NCI-H510A treated with DMSO at 0.1 percent for 48 hours (cell line): ENCODE results near the gene RUVBL2.
"Not testable (repeated sequence)": the region's sequence is repeated elsewhere in the genome, so short reads cannot be mapped to it uniquely, and the experiment has no call there.

ENCODE experiments used
- DNase-seq: peaks from one replicate; lab custom pipeline; 2025; lab: John Stamatoyannopoulos, UW

The RUVBL2 gene

DNA sequence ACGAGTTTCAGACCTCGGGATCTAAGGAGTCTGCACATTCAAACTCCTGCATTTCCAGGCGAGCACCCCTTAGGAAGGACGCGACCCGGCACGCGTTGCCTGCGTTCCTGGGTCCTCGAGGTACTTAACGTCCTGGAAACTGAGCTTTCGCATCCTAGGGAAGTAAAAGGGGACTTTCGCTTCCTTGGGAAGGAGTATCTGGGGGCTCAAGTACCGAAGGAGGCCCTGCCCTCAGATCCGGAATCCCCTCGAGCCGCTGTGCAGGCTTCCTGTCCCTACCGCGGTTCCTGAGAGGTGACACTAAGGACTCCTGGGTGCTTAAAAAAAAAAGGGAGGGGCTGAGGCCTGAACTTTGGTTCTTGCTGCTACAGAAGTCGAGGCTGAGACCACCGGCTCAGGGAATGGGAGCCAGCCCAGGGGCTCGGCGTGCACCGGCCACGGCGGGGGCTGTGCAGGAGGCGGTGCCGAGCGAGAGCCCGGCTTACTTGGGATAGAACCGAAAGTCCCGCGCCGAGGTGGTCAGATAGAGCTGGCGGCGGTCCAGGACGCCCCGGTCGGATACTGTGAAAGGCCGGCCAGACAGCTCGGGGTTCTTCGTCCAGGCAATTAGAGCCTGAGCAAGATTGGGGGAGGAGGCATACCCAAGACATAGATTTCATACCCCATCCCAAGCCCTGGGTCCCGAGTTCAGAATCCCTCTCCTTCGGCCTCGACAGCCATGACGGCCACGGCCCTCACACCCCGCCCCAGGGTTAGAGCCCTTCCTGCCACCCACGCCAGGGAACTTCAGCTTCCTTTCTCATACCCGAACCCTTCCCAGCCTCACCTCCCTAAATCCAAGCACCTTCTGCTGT lies 24.9 kb downstream of the RUVBL2 start:
- not testable (repeated sequence) for DNase-seq

DNA sequence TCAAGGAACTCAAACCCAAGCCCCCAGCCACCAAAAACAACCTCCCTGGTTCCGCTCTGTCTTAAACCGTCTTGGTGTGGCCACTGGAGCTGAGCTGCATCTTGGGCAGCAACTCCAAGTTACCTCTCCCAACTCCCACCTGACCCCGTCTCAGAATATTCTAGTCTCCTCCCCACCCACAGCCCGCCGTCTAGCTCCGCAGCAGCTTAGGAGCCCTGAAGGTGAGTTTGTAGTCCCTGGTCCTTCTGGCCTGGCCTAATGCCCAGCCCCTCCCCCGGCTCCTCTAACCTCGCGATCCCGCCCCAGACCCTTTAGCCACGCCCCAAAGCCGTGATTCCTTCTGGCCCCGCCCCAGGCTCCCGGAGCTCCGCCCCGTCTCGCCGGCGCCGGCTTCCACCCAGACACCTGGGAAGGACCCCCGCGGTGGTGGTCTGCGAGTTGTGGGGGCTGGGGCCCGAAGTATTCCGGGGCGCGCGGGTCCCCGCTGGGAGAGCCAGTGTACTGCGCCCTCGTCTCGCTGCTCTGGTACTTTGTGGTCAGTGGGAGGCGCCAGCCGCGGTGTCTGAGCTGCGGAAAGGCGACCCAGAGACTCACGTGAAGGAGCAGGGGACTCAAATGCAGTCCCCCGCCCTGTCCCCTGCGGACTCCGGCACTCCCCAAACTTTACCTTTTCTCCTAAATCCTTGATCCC lies 25.7 kb downstream of the RUVBL2 start:
- no peak for DNase-seq

DNA sequence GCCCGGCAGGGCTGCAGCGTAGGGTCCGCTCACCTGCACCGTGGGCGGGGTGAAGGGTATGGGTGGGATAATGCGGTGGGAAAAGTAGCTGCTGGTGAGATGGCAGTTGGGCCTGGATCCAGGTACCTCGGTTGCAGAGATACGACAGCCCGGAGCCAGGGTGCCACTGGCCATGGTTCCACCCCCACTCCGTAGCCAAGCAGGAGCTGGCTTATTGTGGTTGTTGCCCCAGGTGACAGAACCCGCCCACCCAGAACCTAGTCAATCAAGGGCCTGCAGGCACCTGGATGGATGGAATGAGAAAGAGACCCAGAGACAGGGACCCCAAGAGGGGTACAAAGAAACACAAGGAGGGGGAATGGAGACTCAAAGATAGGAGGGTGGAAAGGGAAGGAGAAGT lies 26.7 kb downstream of the RUVBL2 start:
- DNase-seq, result no peak

DNA sequence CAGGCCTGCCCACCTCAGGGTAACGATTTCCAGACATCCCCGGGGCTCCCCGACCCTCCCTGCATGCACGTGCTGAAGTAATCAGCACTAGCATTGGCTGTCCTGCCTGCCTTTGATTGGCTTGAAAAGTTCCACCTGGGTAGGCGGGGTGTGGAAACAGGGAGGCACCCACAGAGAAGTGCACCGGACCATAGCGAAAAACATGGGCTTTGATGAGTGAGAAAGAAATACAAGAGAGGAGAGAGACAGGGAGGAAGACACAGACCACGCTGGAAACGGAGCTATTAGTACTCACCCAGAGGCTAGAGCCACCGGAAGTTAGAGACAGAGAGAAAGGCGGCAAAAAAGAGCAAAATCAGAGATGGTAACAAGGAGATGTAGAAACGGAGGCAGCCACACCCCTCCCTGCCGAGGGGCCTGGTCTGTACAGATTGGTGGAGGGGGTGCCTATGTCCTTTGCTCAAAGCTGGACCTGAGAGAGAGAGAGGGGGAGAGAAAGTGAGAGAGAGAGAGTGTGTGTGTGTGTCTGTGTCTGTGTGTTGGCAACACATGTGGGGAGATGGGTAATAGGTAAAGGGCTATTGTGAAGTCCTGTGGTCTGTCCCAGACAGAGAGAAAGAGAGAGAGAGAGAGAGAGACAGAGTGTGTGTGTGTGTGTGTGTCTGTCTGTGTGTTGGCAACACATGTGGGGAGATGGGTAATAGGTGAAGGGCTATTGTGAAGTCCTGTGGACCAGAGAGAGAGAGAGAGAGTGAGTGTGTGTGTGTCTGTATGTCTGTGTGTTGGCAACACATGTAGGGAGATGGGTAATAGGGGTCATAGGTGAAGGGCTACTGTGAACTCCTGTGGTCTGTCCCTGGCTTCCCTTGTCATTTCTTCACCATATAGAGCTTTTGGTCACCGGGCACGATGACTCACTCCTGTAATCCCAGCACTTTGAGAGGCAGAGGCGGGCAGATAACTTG lies 27.5 kb downstream of the RUVBL2 start:
- DNase-seq, result no peak

DNA sequence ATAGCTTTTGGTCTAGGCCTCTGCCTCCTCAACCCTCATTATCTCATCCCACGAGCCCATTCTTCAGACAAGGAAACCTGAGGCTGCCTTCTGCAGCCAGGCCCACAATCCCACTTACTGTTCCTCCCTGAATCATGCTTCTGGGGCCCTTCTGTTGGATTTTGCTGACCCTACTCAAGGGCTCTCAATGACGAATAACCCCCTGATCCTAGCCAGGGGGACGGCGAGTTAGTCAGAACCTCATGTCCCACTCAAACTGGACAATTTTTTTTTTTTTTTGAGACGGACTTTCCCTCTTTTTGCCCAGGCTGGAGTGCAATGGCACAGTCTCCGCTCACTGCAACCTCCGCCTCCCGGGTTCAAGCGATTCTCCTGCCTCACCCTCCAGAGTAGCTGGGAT lies 28.4 kb downstream of the RUVBL2 start:
- no peak for DNase-seq

DNA sequence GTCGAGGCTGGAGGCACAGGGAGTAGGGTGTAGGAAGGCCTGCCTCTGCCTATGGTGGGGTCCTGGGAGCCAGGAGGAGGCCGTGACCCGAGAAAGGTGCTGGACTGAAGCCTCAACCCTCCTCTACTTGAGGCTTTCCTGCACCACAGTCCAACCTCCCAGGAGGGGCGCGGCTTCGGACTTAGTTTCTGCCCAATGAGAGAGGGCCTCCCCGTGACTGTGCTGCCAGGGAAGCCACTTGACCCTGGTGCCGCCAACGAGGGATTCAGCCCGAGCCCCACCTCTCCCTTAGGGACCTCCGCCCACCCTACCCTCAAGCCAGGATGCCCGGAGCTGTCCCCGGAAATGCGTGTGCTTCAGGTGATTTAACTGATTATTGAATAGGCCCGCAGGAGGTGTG lies 30.5 kb downstream of the RUVBL2 start, which contains the start of gene CGB3:
TSS of gene CGB3 (minus strand) at position 101 of the 400 bp plus-strand sequence. CDS start 362 bp downstream, outside the sequence.
- DNase-seq, result not testable (repeated sequence)

DNA sequence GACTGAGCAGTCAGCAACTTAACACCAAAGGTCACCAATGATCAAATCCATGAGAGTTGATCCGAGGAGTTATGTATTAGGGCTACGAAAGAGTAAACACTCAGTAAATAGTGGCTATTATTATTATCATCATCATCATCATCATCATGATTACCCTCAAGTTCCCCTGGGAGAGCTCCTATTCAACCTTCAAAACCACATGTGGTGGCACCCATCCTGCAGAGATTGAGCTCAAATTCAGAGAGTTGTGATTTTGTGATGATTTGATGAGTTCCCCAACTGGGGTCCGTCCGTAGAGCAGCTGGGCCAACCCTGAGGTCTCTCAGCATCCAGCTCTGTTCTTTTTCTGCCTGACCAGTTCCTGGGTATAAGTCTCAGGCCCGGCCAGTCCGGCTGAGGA lies 31.4 kb downstream of the RUVBL2 start:
- not testable (repeated sequence) for DNase-seq

DNA sequence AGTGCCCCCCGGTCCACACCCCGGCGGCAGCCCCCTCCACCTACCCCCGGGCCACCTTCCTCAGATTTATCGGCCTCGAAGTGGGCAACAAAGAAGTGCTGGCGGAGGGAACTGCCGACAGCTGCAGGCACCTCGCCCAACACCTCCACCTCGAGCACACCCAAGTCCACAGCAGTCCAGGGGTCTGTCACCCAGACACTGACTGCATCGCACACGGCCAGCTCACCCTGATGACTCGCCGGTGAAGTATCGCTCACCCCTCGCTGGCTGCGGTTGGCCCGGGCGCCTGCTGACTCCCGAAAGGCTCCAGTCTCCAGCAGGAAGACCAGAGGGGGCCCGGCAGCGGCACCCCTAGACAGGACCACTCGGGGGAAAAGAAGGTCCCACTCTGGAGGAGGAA lies 31.9 kb downstream of the RUVBL2 start:
- not testable (repeated sequence) for DNase-seq

DNA sequence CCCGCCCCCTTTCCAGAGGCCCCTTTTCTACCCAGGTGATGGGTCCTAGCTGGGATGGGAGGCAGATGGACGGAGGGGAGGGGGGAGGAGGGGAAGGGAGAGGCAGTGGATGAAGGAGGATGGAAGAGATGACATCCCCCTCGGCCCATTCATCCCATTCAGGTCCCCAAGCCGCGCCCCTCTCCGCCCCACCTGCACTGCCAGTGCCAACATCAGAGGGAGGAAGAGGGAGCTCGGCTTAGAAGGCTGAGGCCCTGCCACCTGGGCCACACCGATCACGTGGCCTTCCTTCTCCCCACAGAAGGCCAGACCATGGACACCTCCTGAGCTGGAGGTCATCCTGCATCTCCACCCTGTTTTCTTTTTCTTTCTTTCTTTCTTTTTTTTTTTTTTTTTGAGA lies 35.0 kb downstream of the RUVBL2 start:
- not testable (repeated sequence) for DNase-seq

DNA sequence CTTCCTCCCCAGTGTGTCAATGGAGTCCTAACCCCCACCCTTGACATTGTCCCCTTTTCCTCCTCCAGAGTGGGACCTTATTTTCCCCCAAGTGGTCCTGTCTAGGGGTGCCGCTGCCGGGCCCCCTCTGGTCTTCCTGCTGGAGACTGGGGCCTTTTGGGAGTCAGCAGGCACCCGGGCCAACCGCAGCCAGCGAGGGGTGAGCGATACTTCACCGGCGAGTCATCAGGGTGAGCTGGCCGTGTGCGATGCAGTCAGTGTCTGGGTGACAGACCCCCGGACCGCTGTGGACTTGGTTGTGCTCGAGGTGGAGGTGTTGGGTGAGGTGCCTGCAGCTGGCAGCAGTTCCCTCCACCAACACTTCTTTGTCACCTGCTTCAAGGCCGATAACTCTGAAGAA lies 36.1 kb downstream of the RUVBL2 start:
- not testable (repeated sequence) for DNase-seq

DNA sequence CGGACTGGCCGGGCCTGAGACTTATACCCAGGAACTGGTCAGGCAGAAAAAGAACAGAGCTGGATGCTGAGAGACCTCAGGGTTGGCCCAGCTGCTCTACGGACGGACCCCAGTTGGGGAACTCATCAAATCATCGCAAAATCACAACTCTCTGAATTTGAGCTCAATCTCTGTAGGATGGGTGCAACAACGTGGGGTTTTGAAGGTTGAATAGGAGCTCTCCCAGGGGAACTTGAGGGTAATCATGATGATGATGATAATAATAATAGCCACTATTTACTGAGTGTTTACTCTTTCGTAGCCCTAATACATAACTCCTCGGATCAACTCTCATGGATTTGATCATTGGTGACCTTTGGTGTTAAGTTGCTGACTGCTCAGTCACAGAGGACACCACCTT lies 36.6 kb downstream of the RUVBL2 start:
- not testable (repeated sequence) for DNase-seq

DNA sequence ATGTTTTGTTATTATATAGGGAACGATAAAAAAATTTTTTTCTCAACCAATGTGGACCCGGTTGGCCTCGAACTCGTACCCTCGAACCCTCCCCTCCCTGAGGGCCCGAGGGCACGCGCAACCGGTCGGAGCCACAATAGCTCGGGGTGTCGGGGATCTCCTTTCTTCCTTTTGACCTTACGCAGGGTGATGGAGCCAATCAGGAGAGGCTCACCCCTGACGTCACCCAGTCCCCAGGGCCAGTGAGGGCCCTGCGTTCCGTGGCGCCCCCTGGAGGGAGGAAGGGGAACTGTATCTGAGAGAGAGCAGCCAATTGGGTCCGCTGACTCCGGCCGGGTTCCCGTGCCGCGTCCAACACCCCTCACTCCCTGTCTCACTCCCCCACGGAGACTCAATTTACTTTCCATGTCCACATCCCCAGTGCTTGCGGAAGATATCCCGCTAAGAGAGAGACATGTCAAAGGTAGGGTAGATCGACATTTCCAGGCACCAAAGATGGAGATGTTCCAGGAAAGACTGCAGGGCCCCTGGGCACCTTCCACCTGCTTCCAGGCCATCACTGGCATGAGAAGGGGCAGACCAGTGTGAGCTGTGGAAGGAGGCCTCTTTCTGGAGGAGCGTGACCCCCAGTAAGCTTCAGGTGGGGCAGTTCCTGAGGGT lies 38.1 kb downstream of the RUVBL2 start, which contains the start of gene CGB2:
TSS of gene CGB2 (plus strand) at position 249 of the 660 bp plus-strand sequence. CDS start at position 455, 206 bp downstream.
- not testable (repeated sequence) for DNase-seq

DNA sequence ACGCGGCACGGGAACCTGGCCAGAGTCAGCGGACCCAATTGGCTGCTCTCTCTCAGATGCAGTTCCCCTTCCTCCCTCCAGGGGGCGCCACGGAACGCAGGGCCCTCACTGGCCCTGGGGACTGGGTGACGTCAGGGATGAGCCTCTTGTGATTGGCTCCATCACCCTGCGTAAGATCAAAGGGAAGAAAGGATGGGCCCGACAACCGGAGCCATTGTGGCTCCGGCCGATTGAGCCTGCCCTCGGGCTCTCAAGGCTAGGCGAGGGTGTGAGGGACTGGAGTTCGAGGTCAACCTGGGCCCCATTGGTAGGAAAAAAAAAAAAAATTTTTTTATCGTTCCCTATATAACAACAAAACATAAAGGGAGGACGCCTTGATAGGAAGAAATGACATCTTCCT lies 43.1 kb downstream of the RUVBL2 start, which contains the start of gene CGB1:
TSS of gene CGB1 (minus strand) at position 81 of the 400 bp plus-strand sequence. CDS start 184 bp downstream, outside the sequence.
- DNase-seq, result not testable (repeated sequence)

DNA sequence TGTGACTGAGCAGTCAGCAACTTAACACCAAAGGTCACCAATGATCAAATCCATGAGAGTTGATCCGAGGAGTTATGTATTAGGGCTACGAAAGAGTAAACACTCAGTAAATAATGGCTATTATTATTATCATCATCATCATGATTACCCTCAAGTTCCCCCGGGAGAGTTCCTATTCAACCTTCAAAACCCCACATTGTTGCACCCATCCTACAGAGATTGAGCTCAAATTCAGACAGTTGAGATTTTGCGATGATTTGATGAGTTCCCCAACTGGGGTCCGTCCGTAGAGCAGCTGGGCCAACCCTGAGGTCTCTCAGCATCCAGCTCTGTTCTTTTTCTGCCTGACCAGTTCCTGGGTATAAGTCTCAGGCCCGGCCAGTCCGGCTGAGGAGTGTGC lies 44.4 kb downstream of the RUVBL2 start:
- not testable (repeated sequence) for DNase-seq

DNA sequence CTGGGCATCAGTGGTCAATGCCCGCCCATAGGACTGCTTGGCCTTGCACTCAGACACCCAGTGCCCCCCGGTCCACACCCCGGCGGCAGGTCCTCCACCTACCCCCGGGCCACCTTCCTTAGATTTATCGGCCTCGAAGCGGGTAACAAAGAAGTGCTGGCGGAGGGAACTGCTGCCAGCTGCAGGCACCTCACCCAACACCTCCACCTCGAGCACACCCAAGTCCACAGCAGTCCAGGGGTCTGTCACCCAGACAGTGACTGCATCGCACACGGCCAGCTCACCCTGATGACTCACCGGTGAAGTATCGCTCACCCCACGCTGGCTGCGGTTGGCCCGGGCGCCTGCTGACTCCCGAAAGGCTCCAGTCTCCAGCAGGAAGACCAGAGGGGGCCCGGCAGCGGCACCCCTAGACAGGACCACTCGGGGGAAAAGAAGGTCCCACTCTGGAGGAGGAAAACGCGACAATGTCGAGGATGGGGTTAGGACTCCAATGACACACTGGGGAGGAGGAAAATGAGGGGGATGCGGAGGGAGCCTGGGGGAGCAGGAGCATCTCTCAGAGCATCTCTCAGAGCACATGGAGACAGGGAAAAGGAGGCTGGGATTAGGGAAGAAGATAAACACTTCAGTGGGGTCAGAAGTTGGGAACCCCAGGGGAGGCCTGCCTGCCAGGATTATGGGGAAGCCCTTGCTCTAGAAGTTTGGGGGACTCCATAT lies 45.0 kb downstream of the RUVBL2 start:
- not testable (repeated sequence) for DNase-seq

DNA sequence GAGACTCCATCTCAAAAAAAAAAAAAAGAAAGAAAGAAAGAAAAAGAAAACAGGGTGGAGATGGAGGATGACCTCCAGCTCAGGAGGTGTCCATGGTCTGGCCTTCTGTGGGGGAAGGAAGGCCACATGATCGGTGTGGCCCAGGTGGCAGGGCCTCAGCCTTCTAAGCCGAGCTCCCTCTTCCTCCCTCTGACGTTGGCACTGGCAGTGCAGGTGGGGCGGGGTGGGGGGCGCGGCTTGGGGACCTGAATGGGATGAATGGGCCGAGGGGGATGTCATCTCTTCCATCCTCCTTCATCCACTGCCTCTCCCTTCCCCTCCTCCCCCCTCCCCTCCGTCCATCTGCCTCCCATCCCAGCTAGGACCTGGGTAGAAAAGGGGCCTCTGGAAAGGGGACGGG lies 46.0 kb downstream of the RUVBL2 start:
- not testable (repeated sequence) for DNase-seq

DNA sequence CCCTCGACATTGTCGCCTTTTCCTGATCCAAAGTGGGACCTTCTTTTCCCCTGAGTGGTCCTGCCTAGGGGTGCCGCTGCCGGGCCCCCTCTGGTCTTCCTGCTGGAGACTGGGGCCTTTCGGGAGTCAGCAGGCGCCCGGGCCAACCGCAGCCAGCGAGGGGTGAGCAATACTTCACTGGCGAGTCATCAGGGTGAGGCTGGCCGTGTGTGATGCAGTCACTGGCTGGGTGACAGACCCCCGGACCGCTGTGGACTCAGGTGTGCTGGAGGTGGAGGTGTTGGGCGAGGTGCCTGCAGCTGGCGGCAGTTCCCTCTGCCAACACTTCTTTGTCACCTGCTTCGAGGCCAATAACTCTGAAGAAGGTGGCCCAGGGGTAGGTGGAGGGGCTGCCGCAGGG lies 48.5 kb downstream of the RUVBL2 start:
- DNase-seq, result no peak

DNA sequence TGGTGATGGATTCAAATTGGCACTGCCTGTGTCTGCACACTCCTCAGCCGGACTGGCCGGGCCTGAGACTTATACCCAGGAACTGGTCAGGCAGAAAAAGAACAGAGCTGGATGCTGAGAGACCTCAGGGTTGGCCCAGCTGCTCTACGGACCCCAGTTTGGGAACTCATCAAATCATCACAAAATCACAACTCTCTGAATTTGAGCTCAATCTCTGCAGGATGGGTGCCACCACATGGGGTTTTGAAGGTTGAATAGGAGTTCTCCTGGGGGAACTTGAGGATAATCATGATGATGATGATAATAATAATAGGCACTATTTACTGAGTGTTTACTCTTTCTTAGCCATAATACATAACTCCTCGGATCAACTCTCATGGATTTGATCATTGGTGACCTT lies 49.0 kb downstream of the RUVBL2 start:
- DNase-seq, result not testable (repeated sequence)

DNA sequence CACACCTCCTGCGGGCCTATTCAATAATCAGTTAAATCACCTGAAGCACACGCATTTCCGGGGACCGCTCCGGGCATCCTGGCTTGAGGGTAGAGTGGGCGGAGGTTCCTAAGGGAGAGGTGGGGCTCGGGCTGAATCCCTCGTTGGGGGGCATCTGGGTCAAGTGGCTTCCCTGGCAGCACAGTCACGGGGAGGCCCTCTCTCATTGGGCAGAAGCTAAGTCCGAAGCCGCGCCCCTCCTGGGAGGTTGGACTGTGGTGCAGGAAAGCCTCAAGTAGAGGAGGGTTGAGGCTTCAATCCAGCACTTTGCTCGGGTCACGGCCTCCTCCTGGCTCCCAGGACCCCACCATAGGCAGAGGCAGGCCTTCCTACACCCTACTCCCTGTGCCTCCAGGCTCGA lies 49.9 kb downstream of the RUVBL2 start, which contains the start of gene CGB5:
TSS of gene CGB5 (plus strand) at position 301 of the 400 bp plus-strand sequence. CDS start 362 bp downstream, outside the sequence.
- not testable (repeated sequence) for DNase-seq

DNA sequence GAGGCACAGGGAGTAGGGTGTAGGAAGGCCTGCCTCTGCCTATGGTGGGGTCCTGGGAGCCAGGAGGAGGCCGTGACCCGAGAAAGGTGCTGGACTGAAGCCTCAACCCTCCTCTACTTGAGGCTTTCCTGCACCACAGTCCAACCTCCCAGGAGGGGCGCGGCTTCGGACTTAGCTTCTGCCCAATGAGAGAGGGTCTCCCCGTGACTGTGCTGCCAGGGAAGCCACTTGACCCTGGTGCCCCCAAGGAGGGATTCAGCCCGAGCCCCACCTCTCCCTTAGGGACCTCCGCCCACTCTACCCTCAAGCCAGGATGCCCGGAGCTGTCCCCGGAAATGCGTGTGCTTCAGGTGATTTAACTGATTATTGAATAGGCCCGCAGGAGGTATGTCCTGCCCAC lies 55.3 kb downstream of the RUVBL2 start, which contains the start of gene CGB8:
TSS of gene CGB8 (minus strand) at position 101 of the 400 bp plus-strand sequence. CDS start 372 bp downstream, outside the sequence.
- not testable (repeated sequence) for DNase-seq
